B cell (primary cell): ENCODE results near the gene ST8SIA1. TPM values are rescaled to one million over a fixed set of nuclear protein-coding genes. Genes with fewer than 3 reads are reported as not detected.

ENCODE experiments used
- ATAC-seq: fragments of 200-7000 bp; cut with Tn5 transposase; one replicate; pipeline ENCODE4 v1.10.0; 2021; ENCODE audit warnings: low read depth, mild to moderate bottlenecking, moderate number of reproducible peaks, moderate library complexity
- CTCF ChIA-PET: fragments of 350-600 bp; sonication (Branson Sonifier 250); formaldehyde crosslinking; loops from one replicate; lab custom pipeline; 2021; ENCODE audit warnings: antibody characterized with exemption, inconsistent platforms; lab: Charles Lee
- POLR2A ChIA-PET: fragments of 350-600 bp; sonication (Branson Sonifier 250); formaldehyde crosslinking; loops from one replicate; lab custom pipeline; 2021; ENCODE audit warnings: antibody characterized with exemption; lab: Charles Lee
- DNase-seq: peaks from one replicate; pipeline ENCODE4 v3.0.0; 2013
- H2AFZ ChIP-seq: 2 replicates; pipeline ENCODE4 v1.6.1; 2012; ENCODE audit warnings: mild to moderate bottlenecking, low read depth, low read length; ENCODE audit not compliant: insufficient read depth, poor library complexity, severe bottlenecking
- H3K27ac ChIP-seq, 2 donors: 1 replicate in 1 of 2; 2 replicates in 1 of 2; pipeline ENCODE4 v1.5.1; 2012 to 2013; ENCODE audit warnings: low read length in 2 of 2, mild to moderate bottlenecking in 2 of 2, moderate library complexity in 1 of 2
- H3K27me3 ChIP-seq, 4 experiments: fragments of 200-600 bp in 1 of 4; sonication (generic) in 1 of 4; replicated peaks in 1 of 4; 1 replicate in 2 of 4; 2 replicates in 2 of 4; pipeline versions ENCODE4 v1.6.1 to v1.7.0; 2013 to 2016; ENCODE audit warnings: low read length in 3 of 4, mild to moderate bottlenecking in 2 of 4, mixed read lengths in 1 of 4, moderate library complexity in 1 of 4; ENCODE audit not compliant: insufficient read depth in 4 of 4, control insufficient read depth in 3 of 4; ENCODE audit errors: control extremely low read depth in 1 of 4
- H3K36me3 ChIP-seq, 2 experiments: replicated peaks in 1 of 2; 1 replicate in 1 of 2; 2 replicates in 1 of 2; pipeline versions ENCODE4 v1.6.1 to v1.7.1; 2013; ENCODE audit warnings: low read length in 1 of 2; ENCODE audit not compliant: insufficient read depth in 2 of 2, control insufficient read depth in 1 of 2; ENCODE audit errors: control extremely low read depth in 1 of 2, extremely low read depth in 1 of 2
- H3K4me1 ChIP-seq, 2 donors: fragments of 200-600 bp in 1 of 2; sonication (generic) in 1 of 2; 1 replicate in 1 of 2; 2 replicates in 1 of 2; pipeline versions ENCODE4 v1.5.1 to v1.6.1; 2013 to 2017; ENCODE audit warnings: low read length in 2 of 2; ENCODE audit not compliant: control insufficient read depth in 2 of 2, insufficient read depth in 2 of 2
- H3K4me2 ChIP-seq: replicated peaks from 2 replicates; pipeline ENCODE3; 2012; ENCODE audit warnings: mild to moderate bottlenecking, low read depth, low read length; ENCODE audit not compliant: poor library complexity, severe bottlenecking
- H3K4me3 ChIP-seq, 5 experiments: fragments of 200-600 bp in 1 of 5; sonication (generic) in 1 of 5; 1 replicate in 3 of 5; 2 replicates in 2 of 5; pipeline versions ENCODE4 v1.5.1 to v1.7.0; 2011 to 2016; ENCODE audit warnings: low read length in 4 of 5, mild to moderate bottlenecking in 4 of 5, low read depth in 2 of 5, control low read depth in 1 of 5, moderate library complexity in 1 of 5; ENCODE audit not compliant: insufficient read depth in 1 of 5; ENCODE audit errors: control extremely low read depth in 1 of 5, extremely low read depth in 1 of 5
- H3K79me2 ChIP-seq: fragments of 200-600 bp; sonication (generic); one replicate; pipeline ENCODE4 v1.6.0; 2016; ENCODE audit warnings: low read length; ENCODE audit not compliant: control insufficient read depth, insufficient read depth
- H3K9ac ChIP-seq: fragments of 200-600 bp; sonication (generic); 2 replicates; pipeline ENCODE4 v1.6.1; 2017; ENCODE audit warnings: mild to moderate bottlenecking, low read length, moderate library complexity
- H3K9me3 ChIP-seq, 3 donors: one replicate each; pipeline versions ENCODE4 v1.6.1 to v1.7.1; 2013; ENCODE audit warnings: low read length in 2 of 3; ENCODE audit not compliant: control insufficient read depth in 2 of 3, insufficient read depth in 1 of 3; ENCODE audit errors: control extremely low read depth in 1 of 3
- H4K20me1 ChIP-seq: 2 replicates; pipeline ENCODE4 v1.6.0; 2012; ENCODE audit warnings: mild to moderate bottlenecking, low read length; ENCODE audit not compliant: insufficient read depth, control insufficient read depth, poor library complexity, severe bottlenecking
- H3K27ac Mint-ChIP-seq: one replicate; pipeline ENCODE4 v1.8.0; 2021; ENCODE audit warnings: mixed read lengths
- H3K27me3 Mint-ChIP-seq: one replicate; pipeline ENCODE4 v1.8.0; 2021; ENCODE audit warnings: mixed read lengths
- H3K4me1 Mint-ChIP-seq: one replicate; pipeline ENCODE4 v1.8.0; 2021; ENCODE audit warnings: mixed read lengths
- H3K4me3 Mint-ChIP-seq: one replicate; pipeline ENCODE4 v1.8.0; 2021; ENCODE audit warnings: mixed read lengths
- H3K9me3 Mint-ChIP-seq: one replicate; pipeline ENCODE4 v1.8.0; 2022; ENCODE audit warnings: mixed read lengths; ENCODE audit not compliant: insufficient read depth
- CTCF ChIP-seq: fragments of 200-600 bp; IDR thresholded peaks from one replicate; pipeline ENCODE4 v1.8.0; 2022; ENCODE audit warnings: antibody characterized with exemption, mild to moderate bottlenecking
- EZH2 ChIP-seq: IDR thresholded peaks from 2 replicates; pipeline ENCODE4 v1.6.1; 2012; ENCODE audit warnings: borderline replicate concordance, low read depth, mild to moderate bottlenecking, moderate library complexity, low read length; ENCODE audit not compliant: insufficient read depth, poor library complexity, severe bottlenecking
- WGBS: methylation state at CpG from one replicate; pipeline ENCODE4 v1.1.5; 2013; ENCODE audit warnings: missing lambda C conversion rate; ENCODE audit not compliant: insufficient coverage; 5-methylcytosine and 5-hydroxymethylcytosine counted together
- intact Hi-C: fragments of 100-400 bp; cut with micrococcal nuclease; formaldehyde crosslinking; loops from one replicate; pipeline ENCODE4 v1.10.0; 2022
- polyA plus RNA-seq: library from polyadenylated mRNA; depleted of rRNA; stranded (reverse); fragments of >200 nt; gene quantifications from 2 replicates; pipeline ENCODE4 v1.2.3, GENCODE V29; 2012
- total RNA-seq, 2 donors: library from RNA; stranded (reverse); fragments of 120-200 nt in 1 of 2; gene quantifications; 1 replicate in 1 of 2; 2 replicates in 1 of 2; pipeline versions ENCODE4 v1.2.3 to v1.2.4, GENCODE V29; 2013 to 2022

Gene ST8SIA1
- total and polyA plus RNA-seq, 2 donors (not counting 1 experiment from before 2014, with no cell fraction given): 0.02 to 0.04 TPM

GRCh38 chr12:22256605-22257004 is 77.9 kb downstream of the ST8SIA1 start:
- DNase-seq (no peak), ATAC-seq (no peak)
- Mint-ChIP-seq H3K9me3 (no peaks in the 10 kb centered on the region), H3K4me1 (no peaks in the 10 kb centered on the region), H3K27me3 (no peaks in the 10 kb centered on the region), H3K27ac (no peak overlapping the region), H3K4me3 (no peak overlapping the region)
- no peak overlapping the region for H3K4me3 ChIP-seq
- H3K27ac ChIP-seq: no peak overlapping the region
- H4K20me1 ChIP-seq: no peaks in the 10 kb centered on the region
- H3K79me2 ChIP-seq: no peaks in the 10 kb centered on the region
- no CpG with 5 or more reads among the region's 1 CpG for WGBS
- no peaks in the 10 kb centered on the region for H3K36me3 ChIP-seq
- TF ChIP-seq EZH2: no peak
- TF ChIP-seq CTCF: no peak
- no peak overlapping the region for H3K9ac ChIP-seq
- H3K9me3 ChIP-seq: no peaks in the 10 kb centered on the region
- POLR2A ChIA-PET: no interaction called here
- no peak overlapping the region for H2AFZ ChIP-seq
- H3K27me3 ChIP-seq: peaks cover 0 to 3% (median 1%) of the 10 kb centered on the region in 4 experiments
- intact Hi-C loops: no loop called here
- CTCF ChIA-PET: no interaction called here
- H3K4me1 ChIP-seq: no peaks in the 10 kb centered on the region
- no peak overlapping the region for H3K4me2 ChIP-seq

DNA sequence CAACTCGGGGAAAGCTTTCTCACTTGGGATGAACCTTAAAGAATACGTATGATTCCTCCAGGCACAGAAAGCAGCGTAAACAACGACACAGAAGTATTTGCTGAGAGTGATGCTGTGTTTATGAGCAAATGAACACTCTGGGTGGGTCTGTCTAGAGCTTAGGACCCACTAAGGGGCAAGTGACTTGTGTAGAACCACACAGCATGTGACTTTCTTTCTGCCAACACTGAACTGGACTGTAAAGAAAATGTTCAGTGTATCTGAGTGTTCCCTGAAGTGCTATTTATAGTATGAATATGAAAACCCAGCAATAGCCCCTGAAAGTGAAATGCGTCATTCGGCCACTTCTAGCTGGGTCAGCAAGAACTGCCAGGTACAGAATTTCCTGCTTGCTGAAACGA is 78.5 kb downstream of the ST8SIA1 start:
- TF ChIP-seq CTCF (no peak), EZH2 (no peak)
- Histone ChIP-seq H3K9ac (no peak overlapping the region), H3K9me3 (no peaks in the 10 kb centered on the region), H3K27ac (no peak overlapping the region), H3K79me2 (no peaks in the 10 kb centered on the region), H2AFZ (no peak overlapping the region), H4K20me1 (no peaks in the 10 kb centered on the region), H3K4me3 (no peak overlapping the region), H3K4me2 (no peak overlapping the region), H3K27me3 (peaks cover 0 to 3% (median 1%) of the 10 kb centered on the region in 4 experiments), H3K36me3 (no peaks in the 10 kb centered on the region), H3K4me1 (no peaks in the 10 kb centered on the region)
- H3K27ac Mint-ChIP-seq: no peak overlapping the region
- ATAC-seq (no peak), DNase-seq (no peak)
- intact Hi-C loops: no loop called here
- no peak overlapping the region for H3K4me3 Mint-ChIP-seq
- CTCF ChIA-PET: no interaction called here
- no peaks in the 10 kb centered on the region for H3K9me3 Mint-ChIP-seq
- H3K27me3 Mint-ChIP-seq: peaks cover 1% of the 10 kb centered on the region
- no peaks in the 10 kb centered on the region for H3K4me1 Mint-ChIP-seq
- 89% methylated on average over 6 of the region's 7 CpGs for WGBS
- POLR2A ChIA-PET: no interaction called here
